Chondrocyte (in vitro differentiated cells): ENCODE results near the gene FAM168A. TPM values are rescaled to one million over a fixed set of nuclear protein-coding genes. Genes with fewer than 3 reads are reported as not detected.

ENCODE experiments used
- DNase-seq: peaks from one replicate; pipeline ENCODE4 v3.0.0; 2021; ENCODE audit warnings: mixed read lengths, low spot score
- H3K27ac Mint-ChIP-seq: one replicate; pipeline ENCODE4 v1.8.0; 2021; ENCODE audit warnings: mild to moderate bottlenecking, moderate library complexity, mixed read lengths; ENCODE audit not compliant: unreplicated experiment
- H3K27me3 Mint-ChIP-seq: 2 replicates; pipeline ENCODE4 v1.8.0; 2021; ENCODE audit warnings: low read depth, mixed read lengths
- H3K36me3 Mint-ChIP-seq: 2 replicates; pipeline ENCODE4 v1.8.0; 2021; ENCODE audit warnings: low read depth, mixed read lengths
- H3K4me1 Mint-ChIP-seq: 2 replicates; pipeline ENCODE4 v1.8.0; 2021; ENCODE audit warnings: low read depth, mild to moderate bottlenecking, mixed read lengths
- H3K4me3 Mint-ChIP-seq: one replicate; pipeline ENCODE4 v1.8.0; 2021; ENCODE audit warnings: mild to moderate bottlenecking, moderate library complexity, mixed read lengths; ENCODE audit not compliant: unreplicated experiment
- H3K9me3 Mint-ChIP-seq: 2 replicates; pipeline ENCODE4 v1.8.0; 2021; ENCODE audit warnings: low read depth, mixed read lengths
- total RNA-seq: library from RNA; stranded (reverse); gene quantifications from 3 replicates; pipeline ENCODE4 v1.2.1, GENCODE V29; 2021
- TF ChIP-seq, protein P1 (sequence below): fragments of 200-600 bp; sonication (generic); IDR thresholded peaks from 2 replicates; pipeline ENCODE4 v1.5.0; 2021; ENCODE audit warnings: antibody characterized with exemption, mild to moderate bottlenecking, moderate library complexity

The FAM168A gene
- total RNA-seq, 1 donor from 2014 or later, result 53.7 TPM

DNA sequence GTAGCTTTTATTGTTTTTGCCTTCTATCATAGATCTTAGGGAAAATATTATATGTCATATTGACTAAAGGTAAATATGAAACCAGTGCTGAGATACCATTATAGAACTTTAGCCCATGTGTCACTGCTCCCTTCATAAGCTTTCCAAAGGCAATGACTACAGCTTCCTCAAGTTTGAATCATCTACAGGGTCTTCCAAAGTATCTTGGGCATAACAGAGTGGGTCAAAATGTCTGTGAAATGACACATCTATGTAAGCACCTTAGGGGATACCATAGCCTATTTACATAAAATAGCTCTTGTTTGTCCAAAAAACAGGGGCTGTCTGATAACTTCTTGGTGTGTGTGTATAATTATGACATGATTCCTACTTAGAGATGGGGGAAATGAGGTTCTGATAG, 169.2 kb downstream of the FAM168A start:
- H3K9me3 Mint-ChIP-seq, result no peaks in the 10 kb centered on the region
- peaks cover 49% of the 10 kb centered on the region for H3K4me1 Mint-ChIP-seq
- TF ChIP-seq, protein P1, sequence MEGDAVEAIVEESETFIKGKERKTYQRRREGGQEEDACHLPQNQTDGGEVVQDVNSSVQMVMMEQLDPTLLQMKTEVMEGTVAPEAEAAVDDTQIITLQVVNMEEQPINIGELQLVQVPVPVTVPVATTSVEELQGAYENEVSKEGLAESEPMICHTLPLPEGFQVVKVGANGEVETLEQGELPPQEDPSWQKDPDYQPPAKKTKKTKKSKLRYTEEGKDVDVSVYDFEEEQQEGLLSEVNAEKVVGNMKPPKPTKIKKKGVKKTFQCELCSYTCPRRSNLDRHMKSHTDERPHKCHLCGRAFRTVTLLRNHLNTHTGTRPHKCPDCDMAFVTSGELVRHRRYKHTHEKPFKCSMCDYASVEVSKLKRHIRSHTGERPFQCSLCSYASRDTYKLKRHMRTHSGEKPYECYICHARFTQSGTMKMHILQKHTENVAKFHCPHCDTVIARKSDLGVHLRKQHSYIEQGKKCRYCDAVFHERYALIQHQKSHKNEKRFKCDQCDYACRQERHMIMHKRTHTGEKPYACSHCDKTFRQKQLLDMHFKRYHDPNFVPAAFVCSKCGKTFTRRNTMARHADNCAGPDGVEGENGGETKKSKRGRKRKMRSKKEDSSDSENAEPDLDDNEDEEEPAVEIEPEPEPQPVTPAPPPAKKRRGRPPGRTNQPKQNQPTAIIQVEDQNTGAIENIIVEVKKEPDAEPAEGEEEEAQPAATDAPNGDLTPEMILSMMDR, result no peak
- no peaks in the 10 kb centered on the region for H3K36me3 Mint-ChIP-seq
- H3K27ac Mint-ChIP-seq, result peak overlapping the region; percentile 95
- H3K4me3 Mint-ChIP-seq, result no peak overlapping the region
- no peak for DNase-seq
- H3K27me3 Mint-ChIP-seq, result no peaks in the 10 kb centered on the region

DNA sequence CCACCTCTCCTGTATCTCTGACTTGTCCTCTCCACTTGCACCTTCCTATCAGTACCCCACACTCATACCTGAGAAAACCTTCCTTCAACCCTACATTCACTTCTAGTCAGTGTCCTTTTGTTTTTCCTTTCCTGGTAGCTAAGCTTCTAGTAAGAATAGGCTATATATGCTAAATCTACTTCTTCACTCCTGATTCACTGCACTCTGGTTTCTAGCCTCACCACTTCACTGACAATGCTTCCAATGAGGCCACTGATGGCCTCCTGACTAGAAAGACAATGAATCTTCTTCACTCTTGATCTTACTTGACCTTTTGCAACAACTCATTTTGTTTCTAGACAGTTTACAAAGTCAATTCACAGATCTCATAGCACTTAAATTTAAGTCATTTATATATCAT, 169.7 kb downstream of the FAM168A start:
- peaks cover 49% of the 10 kb centered on the region for H3K4me1 Mint-ChIP-seq
- no peaks in the 10 kb centered on the region for H3K27me3 Mint-ChIP-seq
- no peaks in the 10 kb centered on the region for H3K9me3 Mint-ChIP-seq
- no peak for DNase-seq
- no peak overlapping the region for H3K27ac Mint-ChIP-seq
- H3K36me3 Mint-ChIP-seq, result no peaks in the 10 kb centered on the region
- TF ChIP-seq, protein P1, result no peak
- no peak overlapping the region for H3K4me3 Mint-ChIP-seq

DNA sequence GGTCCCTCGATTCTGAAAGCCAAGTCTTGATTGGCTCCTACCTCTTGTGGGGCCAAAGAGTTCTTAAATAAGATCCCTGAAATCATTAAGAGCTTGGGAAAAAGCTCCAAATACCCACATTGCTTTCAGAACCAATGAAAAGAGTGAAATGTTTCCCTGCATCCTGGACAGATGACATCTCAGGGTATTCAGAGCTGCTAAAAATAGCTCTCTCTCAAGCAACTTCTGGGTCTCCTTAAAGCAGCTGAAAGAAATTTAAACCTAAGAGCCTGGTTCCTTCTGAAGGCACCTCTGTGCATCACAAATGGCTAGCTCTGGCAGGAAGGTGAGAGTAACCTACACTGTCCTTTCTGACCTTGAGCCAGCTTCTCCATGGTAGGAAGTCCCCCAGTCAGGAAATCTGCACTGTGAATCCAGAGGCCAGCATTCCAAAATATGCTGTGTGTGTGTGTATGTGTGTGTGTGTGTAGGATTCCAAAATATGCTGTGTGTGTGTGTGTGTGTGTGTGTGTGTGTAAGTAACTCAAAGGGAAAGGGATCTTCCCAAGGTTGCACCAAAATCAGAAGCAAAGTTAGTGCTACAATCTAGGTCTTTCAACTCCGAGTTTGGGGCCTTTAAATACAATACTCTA, 171.6 kb downstream of the FAM168A start:
- H3K4me3 Mint-ChIP-seq, result no peak overlapping the region
- H3K27me3 Mint-ChIP-seq, result no peaks in the 10 kb centered on the region
- no peaks in the 10 kb centered on the region for H3K9me3 Mint-ChIP-seq
- H3K4me1 Mint-ChIP-seq, result peaks cover 52% of the 10 kb centered on the region
- peak overlapping the region; percentile 82 for H3K27ac Mint-ChIP-seq
- TF ChIP-seq, protein P1, result no peak
- no peaks in the 10 kb centered on the region for H3K36me3 Mint-ChIP-seq
- no peak for DNase-seq

DNA sequence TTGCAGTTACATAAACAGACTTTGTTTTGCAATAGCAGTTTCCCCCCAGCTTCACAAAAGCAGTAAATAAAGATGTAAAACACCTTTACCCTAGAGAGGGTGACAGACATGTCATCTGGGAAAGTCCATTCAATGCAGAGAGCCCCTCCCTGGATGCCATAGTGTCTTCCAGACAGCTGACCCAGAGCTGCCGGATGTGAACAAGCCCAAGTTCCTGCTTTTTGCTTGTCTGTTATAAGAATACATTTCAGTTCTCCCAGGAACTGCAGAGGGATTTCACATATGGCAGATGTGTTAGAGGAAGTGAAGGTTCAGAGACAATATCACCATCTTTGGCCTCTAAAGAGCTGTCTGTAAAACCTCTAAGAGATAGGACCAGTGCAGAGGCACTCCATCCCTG, 172.8 kb downstream of the FAM168A start:
- peaks cover 56% of the 10 kb centered on the region for H3K4me1 Mint-ChIP-seq
- no peaks in the 10 kb centered on the region for H3K36me3 Mint-ChIP-seq
- no peak for DNase-seq
- H3K27ac Mint-ChIP-seq, result peak overlapping the region; percentile 63
- H3K4me3 Mint-ChIP-seq, result no peak overlapping the region
- no peaks in the 10 kb centered on the region for H3K9me3 Mint-ChIP-seq
- no peaks in the 10 kb centered on the region for H3K27me3 Mint-ChIP-seq
- TF ChIP-seq, protein P1, result no peak

DNA sequence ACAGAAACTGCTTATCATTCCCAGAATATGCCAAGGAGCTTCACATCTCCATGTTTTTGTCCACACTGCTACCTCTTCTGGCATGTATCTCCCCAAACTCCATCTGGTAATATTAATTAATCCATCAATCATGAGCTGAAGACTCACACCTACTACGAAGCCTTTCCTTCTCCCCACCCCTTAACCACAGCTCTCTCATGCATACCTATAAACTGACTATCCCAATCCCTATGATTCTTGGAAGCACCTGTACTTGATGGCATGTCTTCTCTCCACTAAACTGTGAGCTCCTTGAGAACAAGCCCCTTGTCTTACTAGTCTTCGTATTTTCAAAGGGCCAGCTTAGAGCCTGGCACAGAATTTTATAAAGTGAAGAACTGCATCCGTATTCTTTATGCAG, 174.4 kb downstream of the FAM168A start:
- Mint-ChIP-seq H3K36me3 (peaks cover 3% of the 10 kb centered on the region), H3K9me3 (no peaks in the 10 kb centered on the region), H3K27me3 (no peaks in the 10 kb centered on the region), H3K27ac (no peak overlapping the region), H3K4me1 (peaks cover 41% of the 10 kb centered on the region), H3K4me3 (no peak overlapping the region)
- TF ChIP-seq, protein P1, result no peak
- no peak for DNase-seq
